Mesothelial cell of epicardium (in vitro differentiated cells): Measurements from ENCODE around the gene TMIE. TPM values are rescaled to one million over a fixed set of nuclear protein-coding genes. Genes with fewer than 3 reads are reported as not detected.

Source experiments
- DNase-seq, 2 experiments: peaks; one replicate each; pipeline ENCODE4 v3.0.0; 2021; ENCODE audit warnings: low spot score in 2 of 2; ENCODE audit not compliant: unreplicated experiment in 2 of 2
- H3K27ac Mint-ChIP-seq: 2 replicates; pipeline ENCODE4 v1.8.0; 2021; ENCODE audit warnings: mixed read lengths
- H3K27me3 Mint-ChIP-seq: 2 replicates; pipeline ENCODE4 v1.8.0; 2021; ENCODE audit warnings: low read depth, mixed read lengths
- H3K36me3 Mint-ChIP-seq: 2 replicates; pipeline ENCODE4 v1.8.0; 2021; ENCODE audit warnings: mixed read lengths
- H3K4me1 Mint-ChIP-seq: 2 replicates; pipeline ENCODE4 v1.8.0; 2021; ENCODE audit warnings: mixed read lengths
- H3K4me3 Mint-ChIP-seq: 2 replicates; pipeline ENCODE4 v1.8.0; 2021; ENCODE audit warnings: mild to moderate bottlenecking, moderate library complexity, mixed read lengths
- H3K9me3 Mint-ChIP-seq: 2 replicates; pipeline ENCODE4 v1.8.0; 2021; ENCODE audit warnings: mixed read lengths
- total RNA-seq: library from RNA; stranded (reverse); gene quantifications from 3 replicates; pipeline ENCODE4 v1.2.1, GENCODE V29; 2021
- TF ChIP-seq, protein P1 (sequence below): fragments of 200-600 bp; sonication (generic); IDR thresholded peaks from one replicate; pipeline ENCODE4 v1.5.0; 2021; ENCODE audit warnings: antibody characterized with exemption; ENCODE audit not compliant: unreplicated experiment

The TMIE gene
- total RNA-seq, 1 donor from 2014 or later = 0.54 TPM

DNA sequence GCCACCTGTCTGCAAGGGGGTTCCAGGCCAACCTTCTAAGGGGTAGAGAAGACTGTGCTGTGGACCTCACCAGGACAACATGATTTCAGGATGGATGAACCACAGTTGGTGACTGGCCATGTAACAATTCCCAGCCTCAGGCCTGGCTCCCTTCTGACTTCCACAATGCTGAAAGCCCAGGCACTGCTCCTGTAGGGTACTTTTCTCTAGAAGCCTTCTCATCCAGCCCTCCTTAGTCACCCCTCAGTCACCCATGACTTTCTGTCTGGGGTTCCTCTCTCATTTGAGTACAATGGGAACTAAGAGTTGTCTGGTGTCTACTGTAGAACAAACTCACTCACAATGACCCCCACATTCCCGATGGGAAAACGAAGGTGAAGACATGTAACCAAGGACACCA, 16.3 kb upstream of the TMIE start:
- Mint-ChIP-seq H3K27ac (no peak overlapping the region), H3K36me3 (no peaks in the 10 kb centered on the region), H3K9me3 (no peaks in the 10 kb centered on the region), H3K4me3 (no peak overlapping the region), H3K27me3 (no peaks in the 10 kb centered on the region), H3K4me1 (no peaks in the 10 kb centered on the region)
- DNase-seq = no peak
- TF ChIP-seq, protein P1, sequence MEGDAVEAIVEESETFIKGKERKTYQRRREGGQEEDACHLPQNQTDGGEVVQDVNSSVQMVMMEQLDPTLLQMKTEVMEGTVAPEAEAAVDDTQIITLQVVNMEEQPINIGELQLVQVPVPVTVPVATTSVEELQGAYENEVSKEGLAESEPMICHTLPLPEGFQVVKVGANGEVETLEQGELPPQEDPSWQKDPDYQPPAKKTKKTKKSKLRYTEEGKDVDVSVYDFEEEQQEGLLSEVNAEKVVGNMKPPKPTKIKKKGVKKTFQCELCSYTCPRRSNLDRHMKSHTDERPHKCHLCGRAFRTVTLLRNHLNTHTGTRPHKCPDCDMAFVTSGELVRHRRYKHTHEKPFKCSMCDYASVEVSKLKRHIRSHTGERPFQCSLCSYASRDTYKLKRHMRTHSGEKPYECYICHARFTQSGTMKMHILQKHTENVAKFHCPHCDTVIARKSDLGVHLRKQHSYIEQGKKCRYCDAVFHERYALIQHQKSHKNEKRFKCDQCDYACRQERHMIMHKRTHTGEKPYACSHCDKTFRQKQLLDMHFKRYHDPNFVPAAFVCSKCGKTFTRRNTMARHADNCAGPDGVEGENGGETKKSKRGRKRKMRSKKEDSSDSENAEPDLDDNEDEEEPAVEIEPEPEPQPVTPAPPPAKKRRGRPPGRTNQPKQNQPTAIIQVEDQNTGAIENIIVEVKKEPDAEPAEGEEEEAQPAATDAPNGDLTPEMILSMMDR = no peak

DNA sequence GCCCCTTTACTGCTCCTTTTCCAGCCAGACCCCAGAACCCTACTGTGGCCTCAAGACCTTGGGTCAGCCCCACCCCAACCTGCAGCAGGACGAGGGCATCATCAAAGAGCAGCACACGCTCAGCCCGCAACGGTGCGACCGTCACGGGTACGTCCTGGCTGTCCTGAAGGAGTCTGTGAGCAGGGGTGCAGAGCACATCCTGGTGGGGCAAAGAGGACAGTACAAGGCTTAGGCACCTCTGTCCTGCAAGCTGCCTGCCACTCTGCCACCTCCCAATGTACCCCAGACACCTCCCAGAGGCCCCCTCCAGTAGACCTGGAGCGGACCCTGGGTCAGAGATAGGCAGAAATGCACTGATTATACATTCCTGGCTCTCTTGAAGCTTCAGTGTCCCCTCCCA, 15.7 kb upstream of the TMIE start:
- TF ChIP-seq, protein P1 = no peak

DNA sequence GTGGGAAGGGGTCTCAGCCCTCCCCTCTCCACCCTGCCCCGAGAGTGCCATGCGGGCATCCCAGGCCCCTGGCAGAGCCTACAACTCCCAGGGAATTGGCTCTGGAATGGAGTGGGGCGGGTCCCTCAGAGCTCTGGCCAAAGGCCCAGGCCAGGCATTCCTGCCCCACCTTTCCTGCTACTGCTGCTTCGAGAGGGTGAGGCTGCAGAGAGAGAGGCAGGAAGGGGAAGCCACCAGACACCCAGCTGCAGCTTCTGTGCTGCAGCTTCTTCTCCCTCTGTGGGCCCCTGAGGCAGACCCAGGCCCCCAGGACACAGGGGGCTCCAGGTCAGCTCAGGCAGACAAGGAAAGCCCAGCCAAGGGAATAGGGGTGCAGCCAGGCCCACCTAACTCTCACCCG, 10.4 kb upstream of the TMIE start:
- TF ChIP-seq, protein P1 = no peak
- no peak overlapping the region for H3K4me3 Mint-ChIP-seq
- no peak for DNase-seq
- peaks cover 7% of the 10 kb centered on the region for H3K4me1 Mint-ChIP-seq
- no peaks in the 10 kb centered on the region for H3K9me3 Mint-ChIP-seq
- peaks cover 17% of the 10 kb centered on the region for H3K27me3 Mint-ChIP-seq
- no peaks in the 10 kb centered on the region for H3K36me3 Mint-ChIP-seq
- no peak overlapping the region for H3K27ac Mint-ChIP-seq

More for the DNA sequence above, 15.7 kb upstream of the TMIE start:
- Mint-ChIP-seq H3K27me3 (no peaks in the 10 kb centered on the region), H3K4me3 (no peak overlapping the region), H3K9me3 (no peaks in the 10 kb centered on the region), H3K27ac (no peak overlapping the region), H3K4me1 (no peaks in the 10 kb centered on the region), H3K36me3 (no peaks in the 10 kb centered on the region)
- no peak for DNase-seq

DNA sequence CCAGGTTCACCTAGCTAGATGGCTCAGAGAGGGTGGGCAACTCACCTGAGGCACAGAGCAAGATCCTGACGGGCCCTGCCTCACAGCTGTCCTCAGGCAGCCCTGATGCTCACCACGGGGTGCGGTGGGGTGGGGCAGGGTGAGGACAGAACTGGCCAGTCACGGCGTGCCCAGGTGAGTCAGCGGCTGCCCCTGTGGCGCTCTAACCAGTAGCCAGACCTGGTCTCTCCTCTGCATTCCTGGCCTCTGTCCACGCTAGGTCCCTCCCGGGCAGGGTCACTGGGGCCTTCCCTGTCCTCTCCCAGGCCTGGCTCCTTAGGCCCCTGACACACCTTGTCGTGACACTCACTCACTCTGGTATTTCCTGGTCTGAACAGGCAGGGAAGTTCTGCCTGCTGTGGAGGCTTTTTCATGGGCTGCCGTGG, 8.6 kb upstream of the TMIE start:
- Mint-ChIP-seq H3K9me3 (no peaks in the 10 kb centered on the region), H3K4me3 (peak overlapping the region; percentile 57), H3K36me3 (no peaks in the 10 kb centered on the region), H3K4me1 (peaks cover 7% of the 10 kb centered on the region), H3K27ac (peak overlapping the region; percentile 10), H3K27me3 (peaks cover 17% of the 10 kb centered on the region)
- TF ChIP-seq, protein P1 = no peak
- no peak for DNase-seq

DNA sequence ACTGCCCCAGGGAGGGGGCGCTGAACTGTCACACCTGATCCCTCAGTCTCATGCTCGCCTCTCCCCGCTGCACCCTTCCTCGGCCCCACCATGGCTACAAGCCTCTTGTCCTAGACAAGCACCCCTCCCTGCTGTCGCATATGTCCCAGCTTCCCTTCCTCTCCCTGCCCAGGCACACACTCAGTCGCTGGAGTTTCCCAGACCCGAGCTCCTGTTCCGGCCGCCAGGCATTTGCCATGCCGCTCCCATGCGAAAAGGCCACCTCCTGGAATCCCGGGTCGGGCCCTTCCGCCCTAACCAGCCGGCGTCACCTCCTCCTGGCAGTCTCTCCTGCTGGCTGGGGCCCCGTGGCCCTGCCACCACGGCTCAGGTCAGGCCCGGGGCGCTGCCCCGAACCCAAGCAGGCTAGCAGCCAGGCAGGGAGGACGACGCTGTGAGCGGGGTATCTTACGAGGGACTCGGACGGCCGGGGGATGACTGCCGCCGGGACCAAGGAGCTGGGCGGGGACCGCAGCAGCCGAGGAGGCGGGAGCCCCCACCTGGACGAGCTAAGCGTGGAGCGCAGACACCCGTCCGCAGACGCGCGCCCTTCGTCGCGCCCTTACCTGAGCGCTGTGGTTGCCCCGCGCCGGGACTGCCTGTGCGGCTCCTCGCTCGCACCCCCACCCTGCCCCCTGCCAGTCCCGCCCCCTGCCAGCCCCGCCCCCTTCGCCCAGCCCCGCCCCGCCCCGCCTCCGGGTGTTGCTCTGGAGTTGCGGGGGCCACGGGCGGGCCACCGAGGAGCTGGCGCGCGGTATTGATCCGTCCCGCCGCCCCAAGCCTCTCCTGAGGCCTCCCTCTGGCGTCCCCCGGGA, 7.9 kb upstream of the TMIE start, which contains the start of gene ALS2CL:
Gene ALS2CL (minus strand): TSS at position 642 of the 854 bp plus-strand sequence. CDS start 4,239 bp downstream, outside the sequence.
- H3K4me1 Mint-ChIP-seq = peaks cover 7% of the 10 kb centered on the region
- peak within 1 kb of the TSS; percentile 57 for H3K4me3 Mint-ChIP-seq
- peak within 1 kb of the TSS; percentile 10 for H3K27ac Mint-ChIP-seq
- no peaks in the 10 kb centered on the region for H3K36me3 Mint-ChIP-seq
- H3K9me3 Mint-ChIP-seq = no peaks in the 10 kb centered on the region
- DNase-seq = peak in 1 of 2 experiments; percentile 57
- H3K27me3 Mint-ChIP-seq = peaks cover 17% of the 10 kb centered on the region
- TF ChIP-seq, protein P1 = no peak
